H1 (cell line): ENCODE measurements around the gene KMT2E. TPM values are rescaled to one million over a fixed set of nuclear protein-coding genes. Genes with fewer than 3 reads are reported as not detected.

Experiments
- CTCF ChIA-PET: fragments of 300-600 bp; sonication (Branson Sonifier 250); formaldehyde crosslinking; loops from one replicate; lab custom pipeline; 2021; ENCODE audit not compliant: partially characterized antibody; lab: Charles Lee
- POLR2A ChIA-PET: fragments of 300-600 bp; sonication (Branson Sonifier 250); formaldehyde crosslinking; loops from one replicate; lab custom pipeline; 2021; ENCODE audit warnings: inconsistent platforms; ENCODE audit not compliant: partially characterized antibody; lab: Charles Lee
- DNase-seq, 2 experiments: peaks; one replicate each; pipeline versions ENCODE4 v3.0.0 to v3.0.0-alpha.2; 2010 to 2022; ENCODE audit warnings: low spot score in 2 of 2, low read depth in 1 of 2, mixed read lengths in 1 of 2
- FAIRE-seq: peaks from 2 replicates; lab custom pipeline; 2011; peaks lifted over from hg19 to GRCh38; lab: Jason Lieb, UNC
- H2AFZ ChIP-seq: 2 replicates; pipeline ENCODE4 v1.8.1; 2012; ENCODE audit warnings: low read length, inconsistent platforms
- H2AK5ac ChIP-seq: 2 replicates; pipeline ENCODE4 v1.6.1; 2013; ENCODE audit warnings: low read depth, low read length
- H2BK120ac ChIP-seq: replicated peaks from 2 replicates; pipeline ENCODE3; 2013; ENCODE audit warnings: low read depth, low read length, inconsistent platforms
- H2BK12ac ChIP-seq: 2 replicates; pipeline ENCODE4 v1.6.1; 2013; ENCODE audit warnings: low read depth, low read length
- H2BK15ac ChIP-seq: 2 replicates; pipeline ENCODE4 v1.6.1; 2013; ENCODE audit warnings: low read length
- H2BK20ac ChIP-seq: 2 replicates; pipeline ENCODE4 v1.6.1; 2013; ENCODE audit warnings: low read length
- H2BK5ac ChIP-seq: 2 replicates; pipeline ENCODE4 v1.6.1; 2013; ENCODE audit warnings: low read depth, low read length
- H3K14ac ChIP-seq: 2 replicates; pipeline ENCODE4 v1.6.1; 2013; ENCODE audit warnings: inconsistent platforms; ENCODE audit not compliant: insufficient read length
- H3K18ac ChIP-seq: 2 replicates; pipeline ENCODE4 v1.6.1; 2013; ENCODE audit warnings: low read length; ENCODE audit errors: extremely low read depth
- H3K23ac ChIP-seq: 2 replicates; pipeline ENCODE4 v1.6.1; 2013; ENCODE audit warnings: inconsistent platforms; ENCODE audit not compliant: insufficient read length
- H3K23me2 ChIP-seq: 2 replicates; pipeline ENCODE4 v1.6.1; 2013; ENCODE audit warnings: low read depth, low read length
- H3K27ac ChIP-seq: 2 replicates; pipeline ENCODE4 v1.6.1; 2011; ENCODE audit warnings: low read depth, low read length, inconsistent platforms
- H3K27me3 ChIP-seq, 4 experiments: replicated peaks in 1 of 4; 1 replicate in 1 of 4; 2 replicates in 3 of 4; pipeline versions ENCODE4 v1.6.1 to v1.8.1; 2011 to 2013; ENCODE audit warnings: low read length in 3 of 4, mild to moderate bottlenecking in 3 of 4, inconsistent platforms in 2 of 4, mixed read lengths in 2 of 4, moderate library complexity in 1 of 4; ENCODE audit not compliant: control insufficient read depth in 3 of 4, insufficient read depth in 3 of 4; ENCODE audit errors: extremely low read depth in 1 of 4
- H3K36me3 ChIP-seq, 4 experiments: 2 replicates each; pipeline versions ENCODE4 v1.6.1 to v1.8.1; 2011 to 2013; ENCODE audit warnings: mild to moderate bottlenecking in 4 of 4, low read length in 3 of 4, moderate library complexity in 2 of 4, control low read depth in 1 of 4, inconsistent platforms in 1 of 4; ENCODE audit not compliant: insufficient read depth in 4 of 4, control insufficient read depth in 2 of 4
- H3K4ac ChIP-seq: replicated peaks from 2 replicates; pipeline ENCODE3; 2013; ENCODE audit warnings: low read length, low read depth, mixed read lengths, inconsistent platforms; ENCODE audit not compliant: insufficient read length
- H3K4me1 ChIP-seq, 4 experiments: replicated peaks in 1 of 4; 1 replicate in 1 of 4; 2 replicates in 3 of 4; pipeline versions ENCODE4 v1.6.1 to v1.8.1; 2011 to 2013; ENCODE audit warnings: low read length in 3 of 4, inconsistent platforms in 2 of 4, mixed read lengths in 1 of 4; ENCODE audit not compliant: insufficient read depth in 4 of 4, control insufficient read depth in 3 of 4
- H3K4me2 ChIP-seq, 2 experiments: 2 replicates each; pipeline versions ENCODE4 v1.6.1 to v1.8.1; 2011 to 2013; ENCODE audit warnings: low read depth in 2 of 2, low read length in 2 of 2, control low read depth in 1 of 2, inconsistent platforms in 1 of 2, mild to moderate bottlenecking in 1 of 2; ENCODE audit not compliant: insufficient read depth in 1 of 2
- H3K4me3 ChIP-seq, 4 experiments: fragments of 200-600, 300-600 bp in 1 of 4; sonication (generic), shearing (Covaris generic), sonication (Bioruptor Twin) in 1 of 4; 2 replicates each; pipeline versions ENCODE4 v1.5.1 to v1.8.1; 2011 to 2016; ENCODE audit warnings: low read length in 4 of 4, low read depth in 3 of 4, control low read depth in 2 of 4, inconsistent platforms in 2 of 4, mild to moderate bottlenecking in 2 of 4, mixed read lengths in 1 of 4, moderate library complexity in 1 of 4; ENCODE audit not compliant: insufficient read depth in 2 of 4; ENCODE audit errors: extremely low read depth in 1 of 4
- H3K56ac ChIP-seq: replicated peaks from 2 replicates; pipeline ENCODE3; 2013; ENCODE audit warnings: low read depth, mild to moderate bottlenecking, mixed read lengths, low read length, inconsistent platforms; ENCODE audit not compliant: insufficient read length
- H3K79me1 ChIP-seq: 2 replicates; pipeline ENCODE4 v1.6.1; 2013; ENCODE audit warnings: low read depth, low read length, control low read depth
- H3K79me2 ChIP-seq, 2 experiments: 2 replicates each; pipeline versions ENCODE4 v1.6.1 to v1.8.1; 2012 to 2013; ENCODE audit warnings: low read length in 2 of 2, mild to moderate bottlenecking in 2 of 2, inconsistent platforms in 1 of 2; ENCODE audit not compliant: insufficient read depth in 2 of 2, control insufficient read depth in 1 of 2
- H3K9ac ChIP-seq, 4 experiments: replicated peaks in 1 of 4; 1 replicate in 1 of 4; 2 replicates in 3 of 4; pipeline versions ENCODE4 v1.6.1 to v1.8.1; 2011 to 2013; ENCODE audit warnings: low read depth in 3 of 4, low read length in 3 of 4, control low read depth in 2 of 4, mild to moderate bottlenecking in 2 of 4, moderate library complexity in 2 of 4, inconsistent platforms in 1 of 4; ENCODE audit errors: extremely low read depth in 1 of 4
- H3K9me3 ChIP-seq, 2 experiments: 2 replicates each; pipeline versions ENCODE4 v1.6.1 to v1.8.1; 2012 to 2013; ENCODE audit warnings: mild to moderate bottlenecking in 2 of 2, moderate library complexity in 2 of 2, control low read depth in 1 of 2, inconsistent platforms in 1 of 2, low read depth in 1 of 2, low read length in 1 of 2, mixed read lengths in 1 of 2; ENCODE audit not compliant: insufficient read depth in 2 of 2
- H4K20me1 ChIP-seq, 2 experiments: replicated peaks in 1 of 2; 2 replicates each; pipeline versions ENCODE3 to v1.8.1; 2011 to 2013; ENCODE audit warnings: inconsistent platforms in 2 of 2, low read length in 2 of 2, mild to moderate bottlenecking in 1 of 2; ENCODE audit not compliant: insufficient read depth in 2 of 2, control insufficient read depth in 1 of 2
- H4K5ac ChIP-seq: 2 replicates; pipeline ENCODE4 v1.6.1; 2013; ENCODE audit warnings: low read length, low read depth, mixed read lengths, inconsistent platforms; ENCODE audit not compliant: insufficient read length
- H4K8ac ChIP-seq: 2 replicates; pipeline ENCODE4 v1.8.0; 2013; ENCODE audit warnings: mild to moderate bottlenecking, moderate library complexity, low read length, inconsistent platforms; ENCODE audit not compliant: insufficient read depth; ENCODE audit errors: extremely low read depth
- H4K91ac ChIP-seq: replicated peaks from 2 replicates; pipeline ENCODE3; 2013; ENCODE audit warnings: low read length, mixed read lengths, inconsistent platforms; ENCODE audit not compliant: insufficient read length
- EP300 ChIP-seq, 2 experiments: IDR thresholded peaks; 1 replicate in 1 of 2; 2 replicates in 1 of 2; pipeline ENCODE4 v1.6.1; 2011 to 2012; ENCODE audit warnings: low read depth in 2 of 2, low read length in 2 of 2, mild to moderate bottlenecking in 2 of 2, borderline replicate concordance in 1 of 2, inconsistent platforms in 1 of 2, moderate library complexity in 1 of 2
- EZH2 ChIP-seq: fragments of 200-600 bp; sonication (generic); IDR thresholded peaks from 2 replicates; pipeline ENCODE4 v1.7.1; 2012; ENCODE audit warnings: low read depth, mild to moderate bottlenecking, moderate library complexity, low read length, inconsistent platforms; ENCODE audit not compliant: severe bottlenecking
- POLR2A ChIP-seq, 2 experiments: IDR thresholded peaks; 1 replicate in 1 of 2; 2 replicates in 1 of 2; pipeline ENCODE4 v1.6.1; 2011; ENCODE audit warnings: low read depth in 2 of 2, low read length in 2 of 2, mild to moderate bottlenecking in 2 of 2; ENCODE audit errors: control extremely low read depth in 1 of 2
- RFX5 ChIP-seq: IDR thresholded peaks from 2 replicates; pipeline ENCODE4 v1.6.1; 2011; ENCODE audit warnings: low read depth, low read length, improper control_type of control experiment, borderline replicate concordance
- RNF2 ChIP-seq: fragments of 200-900, 300-1000 bp; sonication (generic); IDR thresholded peaks from 2 replicates; pipeline ENCODE4 v1.7.1; 2016; ENCODE audit warnings: borderline replicate concordance, low read depth, mild to moderate bottlenecking, antibody characterized with exemption, low read length; ENCODE audit not compliant: poor library complexity, severe bottlenecking; ENCODE audit errors: missing control alignments
- SIRT6 ChIP-seq: IDR thresholded peaks from one replicate; pipeline ENCODE4 v1.7.1; 2012; ENCODE audit warnings: low read length, inconsistent platforms
- SP2 ChIP-seq: IDR thresholded peaks from 2 replicates; pipeline ENCODE4 v1.6.1; 2012; ENCODE audit warnings: mild to moderate bottlenecking, low read length, inconsistent platforms
- YY1 ChIP-seq: IDR thresholded peaks from 2 replicates; pipeline ENCODE4 v1.6.1; 2011; ENCODE audit warnings: low read depth, mild to moderate bottlenecking, low read length
- WGBS, 2 experiments: shearing (Covaris generic) in 1 of 2; methylation state at CpG; one replicate each; pipeline versions ENCODE4 v1.1.6 to v1.1.7; 2013 to 2015; ENCODE audit warnings: low lambda C conversion rate in 2 of 2, mixed read lengths in 2 of 2, inconsistent platforms in 1 of 2, low coverage in 1 of 2, missing lambda C conversion rate in 1 of 2; ENCODE audit not compliant: insufficient replicate concordance in 2 of 2, insufficient coverage in 1 of 2, insufficient read length in 1 of 2; ENCODE audit errors: extremely low coverage in 1 of 2, missing lambda C conversion rate in 1 of 2; 5-methylcytosine and 5-hydroxymethylcytosine counted together
- polyA plus RNA-seq, 7 experiments: library from polyadenylated mRNA; depleted of rRNA in 3 of 7; stranded (reverse) in 5 of 7; unstranded in 2 of 7; fragments of >200 nt in 5 of 7; fragments of 200-250 nt in 2 of 7; gene quantifications; 1 replicate in 5 of 7; 2 replicates in 1 of 7; 4 replicates in 1 of 7; pipeline versions ENCODE4 v1.2.1 to v1.2.3, GENCODE V29; 2011 to 2013; ENCODE audit warnings: missing spikeins in 2 of 7, mixed read lengths in 2 of 7
- total RNA-seq: library from RNA; stranded (reverse); fragmentation: NEBNext Ultra II Directional; extraction: Animal tissue kit (Norgen Biotek cat#: 25700); gene quantifications from 2 replicates; pipeline ENCODE4 v1.2.1, GENCODE V29; 2021
- TF ChIP-seq, protein P1 (sequence below), 3 experiments: IDR thresholded peaks; 1 replicate in 2 of 3; 2 replicates in 1 of 3; pipeline versions ENCODE4 v1.5.1 to v1.6.1; 2011; ENCODE audit warnings: low read length in 3 of 3, mild to moderate bottlenecking in 3 of 3, inconsistent platforms in 2 of 3, low read depth in 1 of 3, moderate library complexity in 1 of 3; ENCODE audit not compliant: insufficient read depth in 1 of 3; ENCODE audit errors: control extremely low read depth in 1 of 3

The KMT2E gene
- total and polyA plus RNA-seq, 2 of the 8 experiments (the other 6 are each of a cell fraction or from before 2014, with no cell fraction given), result 10.9 to 45.0 TPM

DNA sequence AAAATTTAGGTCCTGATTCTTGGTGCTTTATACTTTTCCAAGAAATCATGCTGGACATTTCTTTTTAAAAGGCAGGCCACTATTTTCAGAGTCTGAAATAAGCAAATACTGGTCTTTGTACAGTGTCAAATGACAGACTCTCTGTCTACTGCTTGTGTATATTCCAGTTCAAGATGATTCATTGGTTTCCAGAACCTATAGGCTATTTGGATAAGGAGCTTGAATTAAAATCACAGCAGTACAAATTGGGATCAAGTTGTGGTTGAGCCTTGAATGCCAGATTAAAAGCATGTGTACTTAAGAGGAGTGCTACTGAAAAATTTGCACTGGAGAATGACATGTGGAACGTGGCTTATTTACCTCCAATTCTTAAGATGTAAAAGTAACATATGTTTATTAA, 10.7 kb downstream of the KMT2E start:
- Histone ChIP-seq H2BK20ac (no peak overlapping the region), H3K4me1 (peaks cover 0 to 6% (median 0%) of the 10 kb centered on the region in 4 experiments; a peak in 1 of 7 replicates), H2BK12ac (no peak overlapping the region), H3K27ac (no peak overlapping the region), H3K4ac (no peak overlapping the region), H3K36me3 (no peaks in the 10 kb centered on the region), H3K23me2 (no peaks in the 10 kb centered on the region), H3K27me3 (peaks cover 0 to 1% (median 0%) of the 10 kb centered on the region in 4 experiments; a peak in 1 of 7 replicates), H2BK15ac (no peak overlapping the region), H3K79me1 (peaks cover 4% of the 10 kb centered on the region; the same call in 1 of the 2 replicates), H2BK120ac (no peak overlapping the region), H3K9me3 (no peaks in the 10 kb centered on the region), H4K5ac (no peak overlapping the region), H3K18ac (no peak overlapping the region), H4K91ac (no peak overlapping the region), H3K23ac (no peak overlapping the region), H4K20me1 (peaks cover 18 to 22% of the 10 kb centered on the region in 2 experiments), H4K8ac (no peak overlapping the region), H3K4me2 (no peak overlapping the region), H2AK5ac (no peak overlapping the region), H3K4me3 (no peak overlapping the region), H2AFZ (no peak overlapping the region), H3K79me2 (peaks cover 13 to 100% of the 10 kb centered on the region in 2 experiments), H3K56ac (no peak overlapping the region), H2BK5ac (no peak overlapping the region), H3K14ac (no peak overlapping the region), H3K9ac (no peak overlapping the region)
- no peak for DNase-seq
- ChIA-PET POLR2A (interaction anchor here (1.0 to 5.4 kb wide), 2 partner anchors 10 to 13 kb away, joined by 4 to 42 read pairs; partner anchors contain the start of gene KMT2E), CTCF (interaction anchor here (0.8 to 1.4 kb wide), 4 partner anchors 10 to 98 kb away, joined by 3 read pairs; no protein-coding TSS in a partner anchor)
- 64% methylated on average over 1 of the region's 1 CpG; no CpG with 5 or more reads in 1 of the 2 experiments for WGBS, 2 experiments
- FAIRE-seq, result no peak
- TF ChIP-seq EP300 (IDR thresholded peaks at IDR 0.05; ENCODE audit: borderline replicate concordance in 1 of 2, low read depth in 2 of 2, low read length in 2 of 2), result no peak
- TF ChIP-seq, protein P1, sequence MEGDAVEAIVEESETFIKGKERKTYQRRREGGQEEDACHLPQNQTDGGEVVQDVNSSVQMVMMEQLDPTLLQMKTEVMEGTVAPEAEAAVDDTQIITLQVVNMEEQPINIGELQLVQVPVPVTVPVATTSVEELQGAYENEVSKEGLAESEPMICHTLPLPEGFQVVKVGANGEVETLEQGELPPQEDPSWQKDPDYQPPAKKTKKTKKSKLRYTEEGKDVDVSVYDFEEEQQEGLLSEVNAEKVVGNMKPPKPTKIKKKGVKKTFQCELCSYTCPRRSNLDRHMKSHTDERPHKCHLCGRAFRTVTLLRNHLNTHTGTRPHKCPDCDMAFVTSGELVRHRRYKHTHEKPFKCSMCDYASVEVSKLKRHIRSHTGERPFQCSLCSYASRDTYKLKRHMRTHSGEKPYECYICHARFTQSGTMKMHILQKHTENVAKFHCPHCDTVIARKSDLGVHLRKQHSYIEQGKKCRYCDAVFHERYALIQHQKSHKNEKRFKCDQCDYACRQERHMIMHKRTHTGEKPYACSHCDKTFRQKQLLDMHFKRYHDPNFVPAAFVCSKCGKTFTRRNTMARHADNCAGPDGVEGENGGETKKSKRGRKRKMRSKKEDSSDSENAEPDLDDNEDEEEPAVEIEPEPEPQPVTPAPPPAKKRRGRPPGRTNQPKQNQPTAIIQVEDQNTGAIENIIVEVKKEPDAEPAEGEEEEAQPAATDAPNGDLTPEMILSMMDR (IDR thresholded peaks at IDR 0.05; ENCODE audit: control extremely low read depth in 1 of 3, insufficient read depth in 1 of 3, low read depth in 1 of 3, low read length in 3 of 3), result no peak
- TF ChIP-seq SP2, result no peak
- TF ChIP-seq RFX5, result no peak
- TF ChIP-seq RNF2, result no peak
- no peak for TF ChIP-seq SIRT6
- TF ChIP-seq POLR2A (IDR thresholded peaks at IDR 0.05; ENCODE audit: control extremely low read depth in 1 of 2, low read depth in 2 of 2, low read length in 2 of 2), result no peak
- no peak for TF ChIP-seq EZH2
- TF ChIP-seq YY1, result no peak
